IPS DF 4.7 (cell line): ENCODE results near the gene C11orf98.
"Not testable (repeated sequence)": the region's sequence is repeated elsewhere in the genome, so short reads cannot be mapped to it uniquely, and the experiment has no call there.

Source experiments
- DNase-seq: peaks from one replicate; pipeline ENCODE4 v3.0.0-alpha.2; 2013; ENCODE audit warnings: low spot score; ENCODE audit errors: extremely low read depth

C11orf98 gene

GRCh38 chr11:62654297-62654696, 10.7 kb downstream of the C11orf98 start:
- DNase-seq: no peak

DNA sequence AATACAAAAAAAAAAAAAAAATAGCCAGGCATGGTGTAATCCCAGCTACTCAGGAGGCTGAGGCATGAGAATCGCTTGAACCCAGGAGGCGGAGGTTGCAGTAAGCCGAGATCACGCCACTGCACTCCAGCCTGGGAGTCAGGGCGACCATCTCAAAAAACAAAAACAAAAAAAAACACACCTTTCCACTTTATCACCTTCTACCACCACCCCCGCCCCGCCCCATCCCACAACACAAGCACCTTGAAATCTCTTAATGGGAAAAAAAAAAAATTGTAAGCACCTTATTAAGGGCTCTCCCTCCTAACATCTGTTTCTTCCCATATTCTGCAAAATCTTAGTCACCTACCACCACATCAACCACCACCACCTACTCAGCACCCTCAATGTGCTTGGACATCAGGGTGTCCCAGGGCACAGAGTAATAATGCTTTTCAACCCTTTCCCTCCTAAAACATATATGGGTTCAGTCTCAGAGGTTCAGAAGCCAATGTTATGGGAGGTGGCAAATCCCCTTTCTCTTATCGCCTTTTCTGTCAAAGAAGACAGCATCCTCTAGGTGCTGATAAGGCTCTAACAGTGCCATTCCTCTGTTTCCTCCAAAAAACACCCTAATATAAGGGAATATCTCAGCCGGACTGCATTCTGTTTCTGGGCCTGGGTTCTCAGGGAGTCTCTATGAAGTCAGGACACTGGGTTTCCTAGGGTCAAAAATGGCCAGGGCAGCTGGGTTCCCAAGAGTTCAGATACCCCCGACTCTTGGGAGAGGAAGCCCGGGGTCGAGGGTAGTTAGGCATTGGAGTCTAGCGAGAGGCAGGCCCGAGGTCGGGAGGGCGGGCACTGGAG, 12.6 kb downstream of the C11orf98 start:
- no peak for DNase-seq

GRCh38 chr11:62650283-62650682, 14.7 kb downstream of the C11orf98 start:
- not testable (repeated sequence) for DNase-seq

GRCh38 chr11:62649486-62649885, 15.5 kb downstream of the C11orf98 start:
- DNase-seq: no peak

DNA sequence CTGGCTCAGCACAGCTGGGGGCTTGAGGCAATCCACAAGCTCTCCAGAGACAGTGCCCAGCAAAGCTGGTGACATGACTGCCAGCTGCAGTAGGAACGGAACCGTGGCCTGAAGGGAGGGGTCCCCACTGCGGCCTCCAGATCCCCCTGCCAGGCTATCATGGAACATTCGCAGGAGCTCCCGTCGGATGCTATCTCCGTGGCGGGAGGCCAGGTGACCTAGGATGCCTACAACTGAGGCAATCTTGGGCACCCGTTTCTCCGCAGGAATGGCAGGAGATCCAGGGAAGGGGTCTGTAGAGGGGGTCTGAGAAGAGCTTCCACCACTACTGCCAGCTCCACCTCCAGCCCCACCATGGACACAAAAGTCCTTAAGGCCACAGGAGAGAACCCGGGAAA, 16.0 kb downstream of the C11orf98 start:
- DNase-seq: no peak

DNA sequence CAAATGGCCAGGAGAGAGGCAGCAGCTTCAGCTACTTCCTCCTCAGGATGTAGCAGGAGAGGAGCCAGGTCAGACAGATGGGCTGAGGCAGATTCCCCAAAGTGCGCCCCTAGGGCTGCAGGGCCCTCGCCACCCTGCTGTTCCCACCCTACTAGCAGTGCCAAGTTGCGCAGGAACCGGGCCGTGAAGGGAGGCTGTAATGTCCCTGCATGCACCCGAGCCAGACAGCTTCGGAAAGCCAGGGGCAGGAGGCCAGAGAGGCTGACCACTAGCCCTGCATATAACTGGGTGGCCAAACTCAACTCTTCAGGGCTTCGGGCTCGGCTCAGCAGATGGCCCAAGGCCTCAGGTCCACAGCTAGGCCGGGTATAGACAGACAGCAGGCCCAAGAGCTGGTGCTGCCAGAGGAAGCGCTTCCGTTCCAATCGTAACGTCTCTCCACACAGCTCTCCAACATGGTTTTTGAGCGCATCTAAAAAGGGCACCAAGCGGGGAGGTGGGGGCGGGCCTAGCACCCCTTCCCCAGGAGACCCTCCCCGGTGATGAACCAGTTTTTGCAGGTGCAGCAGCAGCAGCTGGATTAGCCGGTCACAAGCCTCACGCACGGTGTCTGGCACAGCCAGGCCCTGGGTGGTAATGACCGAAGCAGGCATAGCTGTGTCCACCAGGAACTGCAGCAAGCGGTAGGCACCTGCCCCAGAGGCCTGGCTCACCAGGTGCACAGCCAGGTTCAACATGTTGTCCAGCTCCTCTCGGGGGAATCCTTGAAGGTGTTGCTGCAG, 16.6 kb downstream of the C11orf98 start:
- no peak for DNase-seq

DNA sequence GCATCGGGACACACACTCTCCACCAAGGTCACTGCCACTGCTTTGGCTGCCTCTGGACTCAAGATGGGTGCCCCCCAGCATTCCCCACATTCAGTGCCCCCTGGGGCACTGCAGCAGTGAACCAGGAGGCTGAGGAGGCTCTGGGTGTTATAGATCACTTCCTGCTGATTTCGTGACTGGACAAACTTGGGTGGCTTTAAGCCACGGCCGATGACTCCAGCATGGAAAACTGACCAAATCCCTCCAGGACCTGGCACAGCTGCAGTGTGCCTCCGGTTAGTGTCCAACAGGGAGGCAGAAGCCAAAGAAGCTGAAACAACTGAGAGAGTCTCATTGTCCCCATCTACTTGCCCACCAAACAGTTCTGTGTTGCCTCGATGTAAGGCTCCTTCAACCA, 17.4 kb downstream of the C11orf98 start:
- no peak for DNase-seq

GRCh38 chr11:62646825-62647608, 18.0 kb downstream of the C11orf98 start:
- no peak for DNase-seq

DNA sequence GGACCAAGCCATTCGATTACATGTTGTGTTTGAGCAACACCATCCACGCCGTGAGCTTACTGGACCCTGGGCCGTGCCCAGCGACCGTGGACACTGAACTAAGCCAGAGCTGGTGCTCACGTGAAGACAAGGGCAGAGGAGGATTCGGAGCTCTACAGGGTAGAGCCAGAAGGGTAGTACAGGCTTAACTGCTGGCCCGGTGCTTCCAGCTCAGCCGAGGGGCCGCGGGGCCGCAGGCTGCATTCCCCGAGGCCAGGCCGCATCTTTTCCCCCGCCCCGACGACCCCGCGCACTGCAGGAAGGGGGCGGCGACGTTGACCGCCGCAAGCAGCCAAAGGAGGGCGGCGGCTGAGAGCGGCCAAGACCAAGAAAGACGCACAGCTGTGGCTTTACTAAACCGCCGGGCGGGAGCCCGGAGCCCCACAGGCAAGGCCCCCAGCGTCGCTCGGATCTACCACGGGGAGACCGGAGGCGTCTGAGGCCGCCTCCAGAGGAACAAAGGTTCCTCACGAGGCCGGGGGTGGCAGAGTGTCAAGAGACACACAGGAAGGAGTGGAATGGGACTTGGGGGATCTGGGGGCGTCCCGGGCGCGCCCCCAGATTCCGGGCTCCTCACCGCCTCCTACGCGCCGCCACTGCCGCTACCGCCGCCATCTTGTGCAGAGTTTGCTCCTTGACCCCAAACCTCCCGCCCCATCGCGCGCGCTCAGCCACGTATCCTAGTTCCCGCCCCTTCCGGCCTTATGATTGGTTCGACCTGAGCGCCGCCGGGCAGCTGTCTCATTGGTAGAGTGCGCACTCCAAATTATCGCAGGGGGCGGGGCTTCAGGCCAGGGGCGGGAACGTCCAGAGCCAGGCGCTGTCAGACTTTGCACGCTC, 18.8 kb downstream of the C11orf98 start, which contains the start of gene GANAB:
GANAB (minus strand) TSS at position 668 of the 879 bp plus-strand sequence; CDS start at position 654, 14 bp downstream.
- no peak for DNase-seq

DNA sequence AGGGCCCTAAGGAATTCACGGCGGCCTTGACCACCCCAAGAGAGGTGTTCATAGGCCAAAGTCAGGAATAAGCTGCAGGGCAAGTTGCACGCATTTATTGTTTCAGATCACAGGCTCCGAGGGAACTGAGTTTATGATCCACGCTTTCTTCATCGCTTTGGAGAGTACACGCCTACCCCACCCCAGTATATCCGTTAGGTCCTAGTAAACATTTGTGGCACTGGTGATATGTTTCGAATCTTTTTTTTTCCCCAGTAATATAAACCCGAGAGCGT, 19.4 kb downstream of the C11orf98 start:
- DNase-seq: no peak

DNA sequence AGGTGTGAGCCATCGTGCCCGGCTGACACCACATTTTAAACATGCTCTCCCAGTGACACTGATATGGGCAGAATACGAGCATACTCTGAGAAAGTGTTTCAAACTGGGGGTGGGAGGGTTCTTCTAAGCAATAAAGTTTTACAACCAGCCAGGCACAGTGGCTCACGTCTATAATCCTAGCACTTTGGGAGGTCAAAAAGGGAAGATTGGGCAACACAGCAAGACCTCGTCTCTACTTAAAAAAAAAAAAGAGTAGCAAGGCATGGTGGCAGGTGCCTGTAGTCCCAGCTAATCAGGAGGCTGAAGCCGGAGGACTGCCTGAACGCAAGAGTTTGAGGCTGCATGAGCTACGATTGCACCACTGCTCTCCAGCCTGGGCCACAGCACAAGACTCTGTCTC, 20.8 kb downstream of the C11orf98 start:
- no peak for DNase-seq

- no peak for DNase-seq
Observed at GRCh38 chr11:62632492-62632891, 32.5 kb downstream of the C11orf98 start.

- DNase-seq: no peak
Observed at GRCh38 chr11:62627713-62628112, 37.3 kb downstream of the C11orf98 start.

DNA sequence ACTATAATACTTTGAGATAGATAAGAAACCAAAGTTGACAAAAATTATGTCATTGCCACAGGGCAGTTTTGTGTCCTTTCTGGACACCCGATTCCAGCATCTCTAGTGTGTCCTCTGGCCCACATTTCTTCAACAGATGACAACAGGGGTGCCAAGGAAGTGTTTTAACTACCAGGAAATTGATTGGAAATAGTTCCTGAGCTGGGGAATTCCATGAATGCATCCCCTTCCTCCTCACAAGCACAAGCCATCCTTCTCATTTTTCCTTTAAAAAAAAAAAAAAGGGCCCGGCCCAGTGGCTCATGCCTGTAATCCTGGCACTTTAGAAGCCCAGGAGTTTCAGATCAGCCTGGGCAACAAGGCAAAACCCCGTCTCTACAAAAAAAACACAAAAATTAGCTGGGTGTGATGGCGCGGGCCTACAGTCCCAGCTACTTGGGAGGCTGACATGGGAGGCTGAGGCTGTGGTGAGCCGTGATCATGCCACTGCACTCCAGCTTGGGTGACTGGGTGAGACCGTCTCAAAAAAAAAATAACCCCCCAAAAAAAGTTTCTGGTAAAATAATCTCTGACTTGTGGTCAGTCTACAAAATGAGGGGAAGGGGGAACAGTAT, 42.4 kb downstream of the C11orf98 start:
- no peak for DNase-seq

DNA sequence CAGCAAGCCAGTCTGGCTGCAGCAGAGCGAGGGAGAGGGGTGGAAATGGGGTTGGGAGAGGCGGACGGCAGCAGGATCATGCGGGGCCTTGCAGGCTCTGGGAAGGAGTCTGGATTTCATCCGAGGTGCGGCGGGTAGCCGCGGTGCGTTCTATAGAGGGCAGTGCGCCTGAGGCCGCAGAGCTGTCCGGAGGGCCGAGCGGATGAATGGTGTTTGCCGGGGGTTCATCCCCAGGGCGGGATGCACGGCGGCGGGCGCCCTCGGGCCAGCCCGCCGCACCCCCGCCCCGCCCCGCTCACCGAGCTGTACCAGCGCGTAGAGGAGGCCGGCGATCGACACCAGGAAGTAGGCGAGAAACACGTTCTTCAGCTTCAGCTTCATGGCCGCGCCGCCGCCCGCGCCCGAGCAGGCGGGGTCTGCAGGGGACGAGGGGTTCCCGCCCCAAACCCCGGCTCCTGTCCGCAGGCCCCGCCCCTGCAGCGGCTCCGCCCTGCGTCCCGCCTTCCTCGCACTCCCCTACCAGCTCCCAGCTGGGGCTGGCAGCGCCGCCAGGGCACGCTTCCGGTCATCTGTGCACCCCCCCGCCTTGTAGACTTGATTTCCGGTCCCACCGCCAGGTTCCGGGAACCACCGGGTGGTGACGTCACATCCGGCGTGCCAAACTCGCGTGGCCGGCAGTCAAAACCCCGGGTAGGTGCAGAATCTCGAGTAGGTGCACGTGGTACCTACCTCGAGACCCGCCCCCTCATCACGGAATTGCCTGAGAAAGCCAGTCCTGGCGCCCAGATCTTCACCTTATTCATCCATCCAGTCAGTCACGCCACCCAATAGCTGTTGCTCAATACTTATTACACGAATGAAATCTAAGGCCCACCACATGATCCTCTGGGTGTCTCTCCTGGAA, 43.2 kb downstream of the C11orf98 start, which contains the start of gene B3GAT3:
B3GAT3 (minus strand) TSS at position 420 of the 904 bp plus-strand sequence; CDS start at position 381, 39 bp downstream.
- peak; percentile 94 for DNase-seq

DNA sequence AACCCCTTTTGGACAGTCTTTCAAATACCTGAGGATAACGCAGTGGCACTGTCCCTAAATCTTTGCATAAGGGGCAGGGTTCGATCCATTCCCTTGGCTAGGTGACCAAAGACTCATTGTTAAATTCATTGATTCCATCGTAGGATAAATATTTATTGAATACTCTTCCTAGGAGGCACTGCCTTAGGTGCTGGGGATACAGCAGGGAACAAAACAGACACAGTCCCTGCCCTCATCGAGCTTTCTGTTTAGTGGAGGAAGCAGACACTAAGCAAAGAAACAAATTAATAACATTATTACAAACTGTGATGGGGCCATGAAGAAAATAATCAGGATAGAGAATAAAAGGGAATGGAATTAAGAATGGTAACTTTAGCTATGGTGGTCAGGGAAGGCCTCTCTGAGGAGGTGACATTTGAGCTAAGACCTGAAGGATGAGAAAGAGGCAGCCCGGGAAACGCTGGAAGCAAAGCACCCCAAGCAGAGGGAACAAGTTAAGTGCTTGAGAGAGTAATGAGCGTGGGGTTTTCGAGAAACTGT, 43.9 kb downstream of the C11orf98 start:
- no peak for DNase-seq

- not testable (repeated sequence) for DNase-seq
Observed at GRCh38 chr11:62616957-62617356, 48.1 kb downstream of the C11orf98 start.

- no peak for DNase-seq
Observed at GRCh38 chr11:62615521-62615920, 49.5 kb downstream of the C11orf98 start.

DNA sequence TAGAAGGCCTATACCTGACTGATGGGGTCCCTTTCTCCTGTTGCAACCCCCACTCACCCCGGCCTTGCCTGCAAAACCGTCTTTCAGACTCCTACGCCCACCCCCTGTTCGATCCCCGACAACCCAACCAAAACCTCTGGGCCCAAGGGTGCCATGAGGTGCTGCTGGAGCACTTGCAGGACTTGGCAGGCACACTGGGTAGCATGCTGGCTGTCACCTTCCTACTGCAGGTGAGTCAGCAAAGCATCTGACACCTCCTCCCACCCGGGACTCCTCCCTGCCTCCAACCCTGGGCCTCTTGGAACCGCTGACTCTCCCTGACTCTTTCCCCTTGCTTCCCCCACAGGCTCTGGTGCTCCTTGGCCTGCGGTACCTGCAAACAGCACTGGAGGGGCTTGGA, 50.7 kb downstream of the C11orf98 start:
- no peak for DNase-seq
